ENCODE results near the gene CNST. TPM values are rescaled to one million over a fixed set of nuclear protein-coding genes. Genes with fewer than 3 reads are reported as not detected.
A peak's percentile ranks its signal among the peaks of the same experiment; 100 is the strongest.

Gene CNST
- total RNA-seq, 4 donors from 2014 or later = 41.6 to 81.9 (median 65.6) TPM

- Histone ChIP-seq H3K27ac (peak overlapping the region; percentile 71 to 84 (median 83)), H3K4me3 (no peak overlapping the region), H3K9me3 (no peaks in the 10 kb centered on the region), H3K36me3 (no peaks in the 10 kb centered on the region), H3K27me3 (no peaks in the 10 kb centered on the region), H3K4me1 (peaks cover 39 to 94% (median 50%) of the 10 kb centered on the region in 3 donors)
- TF ChIP-seq CTCF (IDR thresholded peaks at IDR 0.05) = no peak
- no peak for TF ChIP-seq POLR2A (IDR thresholded peaks at IDR 0.05)
- no peak for TF ChIP-seq EP300 (IDR thresholded peaks at IDR 0.05)
- TF ChIP-seq POLR2AphosphoS5 (IDR thresholded peaks at IDR 0.05) = no peak
- no peak for ATAC-seq
- 81 to 82% methylated on average over 13 to 15 of the region's 15 CpGs for WGBS, 2 donors (ENCODE audit: low coverage in 1 of 2)
Observed at GRCh38 chr1:246580497-246581370, 14.5 kb downstream of the CNST start.

DNA sequence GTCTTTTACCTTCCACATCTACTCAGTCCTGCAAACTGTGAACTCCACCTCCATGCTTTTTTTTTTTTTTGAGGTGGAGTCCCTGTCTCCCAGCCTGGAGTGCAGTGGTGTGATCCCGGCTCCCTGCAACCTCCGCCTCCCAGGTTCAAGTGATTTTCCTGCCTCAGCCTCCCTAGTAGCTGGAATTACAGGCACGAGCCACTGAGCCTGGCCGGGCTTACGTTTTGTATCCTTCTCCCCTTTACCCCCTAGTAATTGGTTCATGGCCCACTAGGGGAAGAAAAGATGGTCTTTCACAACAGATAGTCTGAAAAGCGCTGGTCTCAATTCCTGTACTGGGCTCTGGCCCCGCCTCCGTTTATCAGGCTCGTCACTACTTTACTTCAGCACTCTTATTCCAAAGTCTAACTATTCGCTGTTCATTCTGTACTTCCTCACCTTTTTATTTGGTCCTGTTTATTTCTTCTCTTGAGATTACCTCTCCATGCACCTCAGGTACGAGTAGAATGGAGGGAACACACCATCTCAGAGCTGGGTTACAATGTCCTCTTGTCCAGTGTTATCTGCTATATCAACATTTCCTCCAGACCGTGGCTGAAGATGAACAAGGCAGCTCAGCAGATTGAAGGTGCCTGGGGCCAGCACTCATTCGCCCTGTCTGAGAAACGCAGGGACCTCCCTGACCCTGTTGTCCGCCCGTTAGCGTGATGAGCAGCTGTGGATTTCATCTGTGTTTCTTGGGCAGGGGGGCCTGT, 16.2 kb downstream of the CNST start:
- ATAC-seq = no peak
- H3K27me3 ChIP-seq = no peaks in the 10 kb centered on the region
- TF ChIP-seq POLR2A (IDR thresholded peaks at IDR 0.05) (no peak), POLR2AphosphoS5 (IDR thresholded peaks at IDR 0.05) (no peak), CTCF (IDR thresholded peaks at IDR 0.05) (no peak), EP300 (IDR thresholded peaks at IDR 0.05) (no peak)
- H3K4me3 ChIP-seq = no peak overlapping the region
- H3K27ac ChIP-seq = peak overlapping the region; percentile 71 to 84 (median 83)
- H3K9me3 ChIP-seq = no peaks in the 10 kb centered on the region
- H3K4me1 ChIP-seq = peaks cover 36 to 97% (median 50%) of the 10 kb centered on the region in 3 donors
- H3K36me3 ChIP-seq = no peaks in the 10 kb centered on the region
- 70 to 72% methylated on average over 8 to 11 of the region's 17 CpGs for WGBS, 2 donors (ENCODE audit: low coverage in 1 of 2)

- Histone ChIP-seq H3K36me3 (no peaks in the 10 kb centered on the region), H3K27ac (peak overlapping the region; percentile 71 to 84 (median 83)), H3K27me3 (no peaks in the 10 kb centered on the region), H3K4me3 (no peak overlapping the region), H3K4me1 (peaks cover 40 to 97% (median 50%) of the 10 kb centered on the region in 3 donors), H3K9me3 (no peaks in the 10 kb centered on the region)
- 67 to 72% methylated on average over 2 of the region's 2 CpGs for WGBS, 2 donors (ENCODE audit: low coverage in 1 of 2)
- ATAC-seq = no peak
- TF ChIP-seq POLR2A (IDR thresholded peaks at IDR 0.05) (no peak), POLR2AphosphoS5 (IDR thresholded peaks at IDR 0.05) (no peak), CTCF (IDR thresholded peaks at IDR 0.05) (no peak), EP300 (IDR thresholded peaks at IDR 0.05) (no peak)
Observed at GRCh38 chr1:246583056-246583440, 16.8 kb downstream of the CNST start.

GRCh38 chr1:246583448-246584185, 17.4 kb downstream of the CNST start:
- Histone ChIP-seq H3K27me3 (no peaks in the 10 kb centered on the region), H3K4me3 (no peak overlapping the region), H3K27ac (peak overlapping the region; percentile 71 to 84 (median 83)), H3K36me3 (no peaks in the 10 kb centered on the region), H3K4me1 (peaks cover 39 to 94% (median 50%) of the 10 kb centered on the region in 3 donors), H3K9me3 (no peaks in the 10 kb centered on the region)
- TF ChIP-seq POLR2AphosphoS5 (IDR thresholded peaks at IDR 0.05) (peak; percentile 84), EP300 (IDR thresholded peaks at IDR 0.05) (peak; percentile 55), POLR2A (IDR thresholded peaks at IDR 0.05) (no peak), CTCF (IDR thresholded peaks at IDR 0.05) (no peak)
- ATAC-seq = peak; percentile 77
- WGBS, 2 donors (ENCODE audit: low coverage in 1 of 2) = 64 to 70% methylated on average over 4 to 6 of the region's 6 CpGs

Measured in gastroesophageal sphincter (tissue), 4 donors.